Chondrocyte (in vitro differentiated cells): ENCODE results near the gene ALG9. TPM values are rescaled to one million over a fixed set of nuclear protein-coding genes. Genes with fewer than 3 reads are reported as not detected.

Experiments
- DNase-seq: peaks from one replicate; pipeline ENCODE4 v3.0.0; 2021; ENCODE audit warnings: mixed read lengths, low spot score
- H3K27ac Mint-ChIP-seq: one replicate; pipeline ENCODE4 v1.8.0; 2021; ENCODE audit warnings: mild to moderate bottlenecking, moderate library complexity, mixed read lengths; ENCODE audit not compliant: unreplicated experiment
- H3K27me3 Mint-ChIP-seq: 2 replicates; pipeline ENCODE4 v1.8.0; 2021; ENCODE audit warnings: low read depth, mixed read lengths
- H3K36me3 Mint-ChIP-seq: 2 replicates; pipeline ENCODE4 v1.8.0; 2021; ENCODE audit warnings: low read depth, mixed read lengths
- H3K4me1 Mint-ChIP-seq: 2 replicates; pipeline ENCODE4 v1.8.0; 2021; ENCODE audit warnings: low read depth, mild to moderate bottlenecking, mixed read lengths
- H3K4me3 Mint-ChIP-seq: one replicate; pipeline ENCODE4 v1.8.0; 2021; ENCODE audit warnings: mild to moderate bottlenecking, moderate library complexity, mixed read lengths; ENCODE audit not compliant: unreplicated experiment
- H3K9me3 Mint-ChIP-seq: 2 replicates; pipeline ENCODE4 v1.8.0; 2021; ENCODE audit warnings: low read depth, mixed read lengths
- CTCF ChIP-seq: fragments of 200-600 bp; sonication (generic); IDR thresholded peaks from 2 replicates; pipeline ENCODE4 v1.5.0; 2021; ENCODE audit warnings: antibody characterized with exemption, mild to moderate bottlenecking, moderate library complexity
- total RNA-seq: library from RNA; stranded (reverse); gene quantifications from 3 replicates; pipeline ENCODE4 v1.2.1, GENCODE V29; 2021

ALG9 gene
- total RNA-seq, 1 donor from 2014 or later, result 29.8 TPM

- TF ChIP-seq CTCF, result no peak
- Mint-ChIP-seq H3K9me3 (no peaks in the 10 kb centered on the region), H3K27me3 (no peaks in the 10 kb centered on the region), H3K36me3 (no peaks in the 10 kb centered on the region), H3K4me1 (peaks cover 28% of the 10 kb centered on the region), H3K27ac (no peak overlapping the region), H3K4me3 (no peak overlapping the region)
- DNase-seq, result no peak
These were observed 92.3 kb downstream of the ALG9 start for GRCh38 chr11:111779118-111779517.

- Mint-ChIP-seq H3K36me3 (no peaks in the 10 kb centered on the region), H3K4me1 (peaks cover 28% of the 10 kb centered on the region), H3K9me3 (no peaks in the 10 kb centered on the region), H3K4me3 (no peak overlapping the region), H3K27ac (peak overlapping the region; percentile 65), H3K27me3 (no peaks in the 10 kb centered on the region)
- no peak for TF ChIP-seq CTCF
- DNase-seq, result no peak
These were observed 93.3 kb downstream of the ALG9 start for GRCh38 chr11:111778047-111778558.

GRCh38 chr11:111777094-111778046 lies 94.0 kb downstream of the ALG9 start:
- Mint-ChIP-seq H3K27ac (peak overlapping the region; percentile 81), H3K9me3 (no peaks in the 10 kb centered on the region), H3K36me3 (no peaks in the 10 kb centered on the region), H3K4me3 (no peak overlapping the region), H3K27me3 (no peaks in the 10 kb centered on the region), H3K4me1 (peaks cover 28% of the 10 kb centered on the region)
- peak; percentile 96 for TF ChIP-seq CTCF
- DNase-seq, result no peak

- DNase-seq, result no peak
- no peak overlapping the region for H3K27ac Mint-ChIP-seq
- no peaks in the 10 kb centered on the region for H3K36me3 Mint-ChIP-seq
- TF ChIP-seq CTCF, result no peak
- H3K9me3 Mint-ChIP-seq, result no peaks in the 10 kb centered on the region
- peaks cover 28% of the 10 kb centered on the region for H3K4me1 Mint-ChIP-seq
- no peaks in the 10 kb centered on the region for H3K27me3 Mint-ChIP-seq
- H3K4me3 Mint-ChIP-seq, result no peak overlapping the region
These were observed 94.8 kb downstream of the ALG9 start for GRCh38 chr11:111776398-111777093.

GRCh38 chr11:111774955-111775710 lies 96.2 kb downstream of the ALG9 start:
- Mint-ChIP-seq H3K36me3 (no peaks in the 10 kb centered on the region), H3K4me3 (no peak overlapping the region), H3K4me1 (peaks cover 28% of the 10 kb centered on the region), H3K9me3 (no peaks in the 10 kb centered on the region), H3K27me3 (no peaks in the 10 kb centered on the region), H3K27ac (peak overlapping the region; percentile 90)
- no peak for DNase-seq
- TF ChIP-seq CTCF, result no peak
